Activated naive CD8-positive, alpha-beta T cell (primary cell): Measurements from ENCODE around the gene COL27A1.
"Not testable (repeated sequence)": the region's sequence is repeated elsewhere in the genome, so short reads cannot be mapped to it uniquely, and the experiment has no call there.

Experiments used
- H3K27ac Mint-ChIP-seq: one replicate; pipeline ENCODE4 v1.8.0; 2021; ENCODE audit warnings: mixed read lengths
- H3K27me3 Mint-ChIP-seq: one replicate; pipeline ENCODE4 v1.8.0; 2021; ENCODE audit warnings: mixed read lengths
- H3K36me3 Mint-ChIP-seq: one replicate; pipeline ENCODE4 v1.8.0; 2021; ENCODE audit warnings: mixed read lengths
- H3K4me1 Mint-ChIP-seq: one replicate; pipeline ENCODE4 v1.8.0; 2021; ENCODE audit warnings: low read depth, mixed read lengths
- H3K4me3 Mint-ChIP-seq: one replicate; pipeline ENCODE4 v1.8.0; 2021; ENCODE audit warnings: mild to moderate bottlenecking, mixed read lengths
- H3K9me3 Mint-ChIP-seq: one replicate; pipeline ENCODE4 v1.8.0; 2021; ENCODE audit warnings: low read depth, mixed read lengths

The COL27A1 gene

GRCh38 chr9:114190563-114190905 lies 35.2 kb downstream of the COL27A1 start:
- peaks cover 5% of the 10 kb centered on the region for H3K27me3 Mint-ChIP-seq
- H3K4me1 Mint-ChIP-seq: no peaks in the 10 kb centered on the region
- no peak overlapping the region for H3K27ac Mint-ChIP-seq
- peaks cover 9% of the 10 kb centered on the region for H3K9me3 Mint-ChIP-seq
- H3K4me3 Mint-ChIP-seq: no peak overlapping the region
- H3K36me3 Mint-ChIP-seq: peaks cover 3% of the 10 kb centered on the region

GRCh38 chr9:114191402-114191801 lies 36.1 kb downstream of the COL27A1 start:
- not testable (repeated sequence) for H3K9me3 Mint-ChIP-seq, H3K4me3 Mint-ChIP-seq, H3K27ac Mint-ChIP-seq, H3K4me1 Mint-ChIP-seq, H3K27me3 Mint-ChIP-seq, H3K36me3 Mint-ChIP-seq

GRCh38 chr9:114192539-114192938 lies 37.2 kb downstream of the COL27A1 start:
- peaks cover 3% of the 10 kb centered on the region for H3K36me3 Mint-ChIP-seq
- H3K4me3 Mint-ChIP-seq: no peak overlapping the region
- peaks cover 5% of the 10 kb centered on the region for H3K27me3 Mint-ChIP-seq
- H3K9me3 Mint-ChIP-seq: peaks cover 9% of the 10 kb centered on the region
- H3K4me1 Mint-ChIP-seq: no peaks in the 10 kb centered on the region
- no peak overlapping the region for H3K27ac Mint-ChIP-seq

GRCh38 chr9:114193090-114193489 lies 37.8 kb downstream of the COL27A1 start:
- Mint-ChIP-seq H3K36me3 (peaks cover 3% of the 10 kb centered on the region), H3K9me3 (peaks cover 9% of the 10 kb centered on the region), H3K4me3 (no peak overlapping the region), H3K27ac (no peak overlapping the region), H3K4me1 (no peaks in the 10 kb centered on the region), H3K27me3 (peaks cover 5% of the 10 kb centered on the region)

GRCh38 chr9:114196117-114196516 lies 40.8 kb downstream of the COL27A1 start:
- Mint-ChIP-seq H3K4me1 (no peaks in the 10 kb centered on the region), H3K9me3 (peaks cover 3% of the 10 kb centered on the region), H3K4me3 (no peak overlapping the region), H3K27me3 (peaks cover 5% of the 10 kb centered on the region), H3K27ac (no peak overlapping the region), H3K36me3 (no peaks in the 10 kb centered on the region)

GRCh38 chr9:114196979-114197622 lies 41.8 kb downstream of the COL27A1 start:
- Mint-ChIP-seq H3K27ac (no peak overlapping the region), H3K36me3 (no peaks in the 10 kb centered on the region), H3K9me3 (no peaks in the 10 kb centered on the region), H3K4me3 (no peak overlapping the region), H3K27me3 (peaks cover 5% of the 10 kb centered on the region), H3K4me1 (no peaks in the 10 kb centered on the region)

GRCh38 chr9:114198249-114199040 lies 43.1 kb downstream of the COL27A1 start:
- peaks cover 5% of the 10 kb centered on the region for H3K27me3 Mint-ChIP-seq
- H3K4me3 Mint-ChIP-seq: no peak overlapping the region
- no peaks in the 10 kb centered on the region for H3K36me3 Mint-ChIP-seq
- H3K27ac Mint-ChIP-seq: no peak overlapping the region
- H3K4me1 Mint-ChIP-seq: no peaks in the 10 kb centered on the region
- no peaks in the 10 kb centered on the region for H3K9me3 Mint-ChIP-seq

GRCh38 chr9:114200721-114201300 lies 45.5 kb downstream of the COL27A1 start:
- H3K4me1 Mint-ChIP-seq: no peaks in the 10 kb centered on the region
- H3K36me3 Mint-ChIP-seq: no peaks in the 10 kb centered on the region
- H3K9me3 Mint-ChIP-seq: no peaks in the 10 kb centered on the region
- no peak overlapping the region for H3K4me3 Mint-ChIP-seq
- H3K27me3 Mint-ChIP-seq: no peaks in the 10 kb centered on the region
- H3K27ac Mint-ChIP-seq: no peak overlapping the region

- no peaks in the 10 kb centered on the region for H3K4me1 Mint-ChIP-seq
- no peaks in the 10 kb centered on the region for H3K36me3 Mint-ChIP-seq
- no peak overlapping the region for H3K27ac Mint-ChIP-seq
- no peaks in the 10 kb centered on the region for H3K9me3 Mint-ChIP-seq
- no peaks in the 10 kb centered on the region for H3K27me3 Mint-ChIP-seq
- no peak overlapping the region for H3K4me3 Mint-ChIP-seq
Observed at GRCh38 chr9:114202396-114202795, 47.1 kb downstream of the COL27A1 start.

- H3K9me3 Mint-ChIP-seq: no peaks in the 10 kb centered on the region
- no peaks in the 10 kb centered on the region for H3K27me3 Mint-ChIP-seq
- H3K27ac Mint-ChIP-seq: no peak overlapping the region
- no peak overlapping the region for H3K4me3 Mint-ChIP-seq
- H3K36me3 Mint-ChIP-seq: no peaks in the 10 kb centered on the region
- H3K4me1 Mint-ChIP-seq: no peaks in the 10 kb centered on the region
Observed at GRCh38 chr9:114202849-114203248, 47.5 kb downstream of the COL27A1 start.

- Mint-ChIP-seq H3K4me3 (no peak overlapping the region), H3K36me3 (no peaks in the 10 kb centered on the region), H3K27me3 (no peaks in the 10 kb centered on the region), H3K9me3 (no peaks in the 10 kb centered on the region), H3K4me1 (no peaks in the 10 kb centered on the region), H3K27ac (no peak overlapping the region)
Observed at GRCh38 chr9:114203410-114204140, 48.2 kb downstream of the COL27A1 start.

- no peaks in the 10 kb centered on the region for H3K9me3 Mint-ChIP-seq
- H3K36me3 Mint-ChIP-seq: no peaks in the 10 kb centered on the region
- no peaks in the 10 kb centered on the region for H3K27me3 Mint-ChIP-seq
- H3K4me1 Mint-ChIP-seq: no peaks in the 10 kb centered on the region
- H3K27ac Mint-ChIP-seq: no peak overlapping the region
- no peak overlapping the region for H3K4me3 Mint-ChIP-seq
Observed at GRCh38 chr9:114204265-114204664, 48.9 kb downstream of the COL27A1 start.

- no peaks in the 10 kb centered on the region for H3K36me3 Mint-ChIP-seq
- H3K27ac Mint-ChIP-seq: no peak overlapping the region
- no peaks in the 10 kb centered on the region for H3K27me3 Mint-ChIP-seq
- H3K4me3 Mint-ChIP-seq: no peak overlapping the region
- no peaks in the 10 kb centered on the region for H3K9me3 Mint-ChIP-seq
- H3K4me1 Mint-ChIP-seq: no peaks in the 10 kb centered on the region
Observed at GRCh38 chr9:114205171-114206015, 50.1 kb downstream of the COL27A1 start.

GRCh38 chr9:114206221-114206789 lies 51.0 kb downstream of the COL27A1 start:
- H3K27me3 Mint-ChIP-seq: no peaks in the 10 kb centered on the region
- no peak overlapping the region for H3K4me3 Mint-ChIP-seq
- no peaks in the 10 kb centered on the region for H3K36me3 Mint-ChIP-seq
- H3K27ac Mint-ChIP-seq: no peak overlapping the region
- no peaks in the 10 kb centered on the region for H3K9me3 Mint-ChIP-seq
- H3K4me1 Mint-ChIP-seq: no peaks in the 10 kb centered on the region
